Measurements from ENCODE around the gene LRRC7. TPM values are rescaled to one million over a fixed set of nuclear protein-coding genes. Genes with fewer than 3 reads are reported as not detected.

The LRRC7 gene
- total RNA-seq, 1 donor = 0.09 TPM

- no peak for TF ChIP-seq CTCF (IDR thresholded peaks at IDR 0.05; ENCODE audit: insufficient read depth, low read length)
- no peak overlapping the region for H3K4me3 ChIP-seq (ENCODE audit: low read depth, low read length)
- peak; percentile 20 for DNase-seq (ENCODE audit: low read depth)
Measured at GRCh38 chr1:69738458-69739250, 170.9 kb downstream of the LRRC7 start.

- no peak for DNase-seq (ENCODE audit: low read depth)
- TF ChIP-seq CTCF (IDR thresholded peaks at IDR 0.05; ENCODE audit: insufficient read depth, low read length) = no peak
- H3K4me3 ChIP-seq (ENCODE audit: low read depth, low read length) = no peak overlapping the region
Measured at GRCh38 chr1:69739251-69739605, 171.5 kb downstream of the LRRC7 start.

- H3K4me3 ChIP-seq (ENCODE audit: low read depth, low read length) = no peak overlapping the region
- TF ChIP-seq CTCF (IDR thresholded peaks at IDR 0.05; ENCODE audit: insufficient read depth, low read length) = no peak
- no peak for DNase-seq (ENCODE audit: low read depth)
Measured at GRCh38 chr1:69743146-69743545, 175.4 kb downstream of the LRRC7 start.

GRCh38 chr1:69744381-69744780, 176.7 kb downstream of the LRRC7 start:
- DNase-seq (ENCODE audit: low read depth) = no peak
- TF ChIP-seq CTCF (IDR thresholded peaks at IDR 0.05; ENCODE audit: insufficient read depth, low read length) = no peak
- H3K4me3 ChIP-seq (ENCODE audit: low read depth, low read length) = no peak overlapping the region

GRCh38 chr1:69747207-69747606, 179.5 kb downstream of the LRRC7 start:
- H3K4me3 ChIP-seq (ENCODE audit: low read depth, low read length) = no peak overlapping the region
- DNase-seq (ENCODE audit: low read depth) = no peak
- TF ChIP-seq CTCF (IDR thresholded peaks at IDR 0.05; ENCODE audit: insufficient read depth, low read length) = no peak

- no peak overlapping the region for H3K4me3 ChIP-seq (ENCODE audit: low read depth, low read length)
- no peak for TF ChIP-seq CTCF (IDR thresholded peaks at IDR 0.05; ENCODE audit: insufficient read depth, low read length)
- DNase-seq (ENCODE audit: low read depth) = no peak
Measured at GRCh38 chr1:69750638-69751037, 182.9 kb downstream of the LRRC7 start.

- no peak for TF ChIP-seq CTCF (IDR thresholded peaks at IDR 0.05; ENCODE audit: insufficient read depth, low read length)
- H3K4me3 ChIP-seq (ENCODE audit: low read depth, low read length) = no peak overlapping the region
- no peak for DNase-seq (ENCODE audit: low read depth)
Measured at GRCh38 chr1:69752831-69753230, 185.1 kb downstream of the LRRC7 start.

Data from fibroblast of the aortic adventitia (primary cell).